HG03565 (cell line): ENCODE data around the gene CBR4.

Source experiments
- ATAC-seq: cut with Tn5 transposase; IDR thresholded peaks from one replicate; pipeline ENCODE4 v1.9.1; 2021; ENCODE audit warnings: mild to moderate bottlenecking, moderate library complexity; ENCODE audit not compliant: unreplicated experiment

The CBR4 gene

GRCh38 chr4:169010125-169011023 lies at the start of gene CBR4:
Gene CBR4, minus strand, starts transcription at chr4:169010255. Its CDS starts 166 bp downstream, at chr4:169010089.
- ATAC-seq = peak; percentile 98

GRCh38 chr4:169059306-169060211 lies 49.5 kb upstream of the CBR4 start:
- no peak for ATAC-seq

GRCh38 chr4:169058312-169058711 lies 48.3 kb upstream of the CBR4 start:
- no peak for ATAC-seq

- peak; percentile 82 for ATAC-seq
These were observed 44.8 kb upstream of the CBR4 start for GRCh38 chr4:169054879-169055278.

GRCh38 chr4:169052594-169052945 lies 42.5 kb upstream of the CBR4 start:
- ATAC-seq = no peak

- ATAC-seq = no peak
These were observed 41.9 kb upstream of the CBR4 start for GRCh38 chr4:169051761-169052593.

- ATAC-seq = no peak
These were observed 41.1 kb upstream of the CBR4 start for GRCh38 chr4:169050881-169051760.

GRCh38 chr4:169050284-169050683 lies 40.2 kb upstream of the CBR4 start:
- ATAC-seq = no peak

- ATAC-seq = no peak
These were observed 38.9 kb upstream of the CBR4 start for GRCh38 chr4:169048868-169049414.

- ATAC-seq = no peak
These were observed 37.9 kb upstream of the CBR4 start for GRCh38 chr4:169047956-169048355.

GRCh38 chr4:169045862-169046584 lies 36.0 kb upstream of the CBR4 start:
- ATAC-seq = no peak

- ATAC-seq = no peak
These were observed 34.8 kb upstream of the CBR4 start for GRCh38 chr4:169044714-169045447.

- ATAC-seq = no peak
These were observed 32.6 kb upstream of the CBR4 start for GRCh38 chr4:169042608-169043007.

GRCh38 chr4:169040559-169041261 lies 30.7 kb upstream of the CBR4 start:
- ATAC-seq = no peak

- no peak for ATAC-seq
These were observed 29.3 kb upstream of the CBR4 start for GRCh38 chr4:169039251-169039954.

- ATAC-seq = no peak
These were observed 27.5 kb upstream of the CBR4 start for GRCh38 chr4:169037506-169037905.
